Measurements from ENCODE around the gene NME8.

NME8 gene

GRCh38 chr7:37816922-37817590 is 31.3 kb upstream of the NME8 start:
- Histone ChIP-seq H3K4me1 (ENCODE audit: low read length) (peaks cover 45% of the 10 kb centered on the region), H3K9me2 (replicated peaks; ENCODE audit: insufficient read depth, low read length) (no peaks in the 10 kb centered on the region), H3K36me3 (replicated peaks; ENCODE audit: insufficient read depth, low read length) (no peaks in the 10 kb centered on the region), H3K79me2 (ENCODE audit: low read length) (no peaks in the 10 kb centered on the region), H3K9ac (ENCODE audit: low read length) (no peak overlapping the region), H3F3A (ENCODE audit: insufficient read depth, low read length) (peaks cover 24% of the 10 kb centered on the region), H3K4me2 (ENCODE audit: low read depth, low read length) (peak overlapping the region; percentile 64), H3K27me3 (replicated peaks; ENCODE audit: insufficient read depth, low read length) (no peaks in the 10 kb centered on the region), H2AFZ (ENCODE audit: low read length) (no peak overlapping the region), H3K9me3 (replicated peaks; ENCODE audit: insufficient read depth, low read length) (no peaks in the 10 kb centered on the region), H4K20me1 (ENCODE audit: insufficient read depth, low read length) (no peaks in the 10 kb centered on the region), H3K27ac (ENCODE audit: low read length) (peak overlapping the region; percentile 72; the same call in 1 of the 2 replicates), H3K4me3 (ENCODE audit: low read length) (no peak overlapping the region)
- no peak for DNase-seq
- TF ChIP-seq, protein P1, sequence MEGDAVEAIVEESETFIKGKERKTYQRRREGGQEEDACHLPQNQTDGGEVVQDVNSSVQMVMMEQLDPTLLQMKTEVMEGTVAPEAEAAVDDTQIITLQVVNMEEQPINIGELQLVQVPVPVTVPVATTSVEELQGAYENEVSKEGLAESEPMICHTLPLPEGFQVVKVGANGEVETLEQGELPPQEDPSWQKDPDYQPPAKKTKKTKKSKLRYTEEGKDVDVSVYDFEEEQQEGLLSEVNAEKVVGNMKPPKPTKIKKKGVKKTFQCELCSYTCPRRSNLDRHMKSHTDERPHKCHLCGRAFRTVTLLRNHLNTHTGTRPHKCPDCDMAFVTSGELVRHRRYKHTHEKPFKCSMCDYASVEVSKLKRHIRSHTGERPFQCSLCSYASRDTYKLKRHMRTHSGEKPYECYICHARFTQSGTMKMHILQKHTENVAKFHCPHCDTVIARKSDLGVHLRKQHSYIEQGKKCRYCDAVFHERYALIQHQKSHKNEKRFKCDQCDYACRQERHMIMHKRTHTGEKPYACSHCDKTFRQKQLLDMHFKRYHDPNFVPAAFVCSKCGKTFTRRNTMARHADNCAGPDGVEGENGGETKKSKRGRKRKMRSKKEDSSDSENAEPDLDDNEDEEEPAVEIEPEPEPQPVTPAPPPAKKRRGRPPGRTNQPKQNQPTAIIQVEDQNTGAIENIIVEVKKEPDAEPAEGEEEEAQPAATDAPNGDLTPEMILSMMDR (IDR thresholded peaks at IDR 0.05; ENCODE audit: low read length), result no peak
- TF ChIP-seq EZH2 (optimal IDR thresholded peaks at IDR 0.05; ENCODE audit: low read depth, low read length) (no peak), EZH2phosphoT487 (IDR thresholded peaks at IDR 0.05; ENCODE audit: low read length) (no peak)

- H3K9me3 ChIP-seq (replicated peaks; ENCODE audit: insufficient read depth, low read length), result no peaks in the 10 kb centered on the region
- H3K9ac ChIP-seq (ENCODE audit: low read length), result no peak overlapping the region
- H3K27me3 ChIP-seq (replicated peaks; ENCODE audit: insufficient read depth, low read length), result no peaks in the 10 kb centered on the region
- no peaks in the 10 kb centered on the region for H3K36me3 ChIP-seq (replicated peaks; ENCODE audit: insufficient read depth, low read length)
- H3K9me2 ChIP-seq (replicated peaks; ENCODE audit: insufficient read depth, low read length), result no peaks in the 10 kb centered on the region
- H2AFZ ChIP-seq (ENCODE audit: low read length), result no peak overlapping the region
- no peak overlapping the region for H3K4me3 ChIP-seq (ENCODE audit: low read length)
- H3K4me2 ChIP-seq (ENCODE audit: low read depth, low read length), result no peak overlapping the region
- H3K79me2 ChIP-seq (ENCODE audit: low read length), result no peaks in the 10 kb centered on the region
- H3K4me1 ChIP-seq (ENCODE audit: low read length), result peaks cover 49% of the 10 kb centered on the region
- H3F3A ChIP-seq (ENCODE audit: insufficient read depth, low read length), result peaks cover 24% of the 10 kb centered on the region
- no peaks in the 10 kb centered on the region for H4K20me1 ChIP-seq (ENCODE audit: insufficient read depth, low read length)
- no peak for DNase-seq
- no peak for TF ChIP-seq EZH2phosphoT487 (IDR thresholded peaks at IDR 0.05; ENCODE audit: low read length)
- TF ChIP-seq, protein P1 (IDR thresholded peaks at IDR 0.05; ENCODE audit: low read length), result no peak
- H3K27ac ChIP-seq (ENCODE audit: low read length), result no peak overlapping the region
Measured at GRCh38 chr7:37817591-37817960, 30.8 kb upstream of the NME8 start.

GRCh38 chr7:37817996-37818720 is 30.2 kb upstream of the NME8 start:
- TF ChIP-seq EZH2phosphoT487 (IDR thresholded peaks at IDR 0.05; ENCODE audit: low read length), result no peak
- TF ChIP-seq, protein P1 (IDR thresholded peaks at IDR 0.05; ENCODE audit: low read length), result no peak
- no peak for TF ChIP-seq EZH2 (optimal IDR thresholded peaks at IDR 0.05; ENCODE audit: low read depth, low read length)
- Histone ChIP-seq H3K4me1 (ENCODE audit: low read length) (peaks cover 54% of the 10 kb centered on the region), H3K27me3 (replicated peaks; ENCODE audit: insufficient read depth, low read length) (no peaks in the 10 kb centered on the region), H3K36me3 (replicated peaks; ENCODE audit: insufficient read depth, low read length) (no peaks in the 10 kb centered on the region), H3K79me2 (ENCODE audit: low read length) (no peaks in the 10 kb centered on the region), H3K4me2 (ENCODE audit: low read depth, low read length) (no peak overlapping the region), H4K20me1 (ENCODE audit: insufficient read depth, low read length) (no peaks in the 10 kb centered on the region), H3F3A (ENCODE audit: insufficient read depth, low read length) (peaks cover 24% of the 10 kb centered on the region), H3K9me3 (replicated peaks; ENCODE audit: insufficient read depth, low read length) (no peaks in the 10 kb centered on the region), H3K4me3 (ENCODE audit: low read length) (no peak overlapping the region), H3K27ac (ENCODE audit: low read length) (no peak overlapping the region), H3K9ac (ENCODE audit: low read length) (no peak overlapping the region), H2AFZ (ENCODE audit: low read length) (no peak overlapping the region), H3K9me2 (replicated peaks; ENCODE audit: insufficient read depth, low read length) (no peaks in the 10 kb centered on the region)
- no peak for DNase-seq
